ENCODE data around the gene IL2RA. TPM values are rescaled to one million over a fixed set of nuclear protein-coding genes. Genes with fewer than 3 reads are reported as not detected.

The IL2RA gene
- total and polyA plus RNA-seq, 2 donors (not counting 1 experiment from before 2014, with no cell fraction given) = 7.2 to 56.7 TPM

GRCh38 chr10:6072215-6072934 lies 10.2 kb upstream of the IL2RA start:
- no peaks in the 10 kb centered on the region for H3K9me3 ChIP-seq (ENCODE audit: control extremely low read depth in 1 of 3, control insufficient read depth in 2 of 3, insufficient read depth in 1 of 3, low read length in 2 of 3)
- ATAC-seq (ENCODE audit: low read depth) (peak; percentile 46), DNase-seq (peak; percentile 78)
- ChIA-PET POLR2A (interaction anchor here (0.7 to 2.3 kb wide), 5 partner anchors 12 to 24 kb away, joined by 3 to 13 read pairs (median 4); no protein-coding TSS in a partner anchor), CTCF (interaction anchor here (0.8 to 13.4 kb wide), 8 partner anchors 10 to 329 kb away, joined by 3 to 163 read pairs (median 6); no protein-coding TSS in a partner anchor)
- WGBS (ENCODE audit: insufficient coverage) = 35% methylated on average over 3 of the region's 13 CpGs
- Mint-ChIP-seq H3K4me1 (peaks cover 69% of the 10 kb centered on the region), H3K9me3 (ENCODE audit: insufficient read depth) (no peaks in the 10 kb centered on the region), H3K27ac (peak overlapping the region; percentile 99), H3K4me3 (peak overlapping the region; percentile 85), H3K27me3 (no peaks in the 10 kb centered on the region)
- no peaks in the 10 kb centered on the region for H3K79me2 ChIP-seq (ENCODE audit: control insufficient read depth, insufficient read depth, low read length)
- peak overlapping the region; percentile 50 for H3K4me2 ChIP-seq (replicated peaks; ENCODE audit: low read depth, low read length, poor library complexity, severe bottlenecking)
- no peaks in the 10 kb centered on the region for H3K27me3 ChIP-seq (replicated peaks in 1 of 4; ENCODE audit: control extremely low read depth in 1 of 4, control insufficient read depth in 3 of 4, insufficient read depth in 4 of 4, low read length in 3 of 4)
- H3K27ac ChIP-seq (ENCODE audit: low read length in 2 of 2) = peak overlapping the region; percentile 72 to 80
- peaks cover 58 to 61% of the 10 kb centered on the region in 2 donors for H3K4me1 ChIP-seq (ENCODE audit: control insufficient read depth in 2 of 2, insufficient read depth in 2 of 2, low read length in 2 of 2)
- H2AFZ ChIP-seq (ENCODE audit: insufficient read depth, low read depth, low read length, poor library complexity, severe bottlenecking) = peak overlapping the region; percentile 51
- no peak for TF ChIP-seq EZH2 (IDR thresholded peaks at IDR 0.05; ENCODE audit: borderline replicate concordance, insufficient read depth, low read depth, low read length, poor library complexity, severe bottlenecking)
- TF ChIP-seq CTCF (IDR thresholded peaks at IDR 0.05) = no peak
- no peaks in the 10 kb centered on the region for H4K20me1 ChIP-seq (ENCODE audit: control insufficient read depth, insufficient read depth, low read length, poor library complexity, severe bottlenecking)
- H3K36me3 ChIP-seq (replicated peaks in 1 of 2; ENCODE audit: control extremely low read depth in 1 of 2, control insufficient read depth in 1 of 2, extremely low read depth in 1 of 2, insufficient read depth in 2 of 2, low read length in 1 of 2) = no peaks in the 10 kb centered on the region
- H3K9ac ChIP-seq (ENCODE audit: low read length) = peak overlapping the region; percentile 31
- intact Hi-C loops (cut with micrococcal nuclease) = loop anchor here (1.0 kb wide), 2 partner anchors 10 to 20 kb away; partner anchors contain the start of gene IL2RA
- H3K4me3 ChIP-seq (ENCODE audit: control extremely low read depth in 1 of 5, extremely low read depth in 1 of 5, insufficient read depth in 1 of 5, low read depth in 2 of 5, low read length in 4 of 5) = peak overlapping the region in 2 of 5 experiments; percentile 22 to 25
